GM03348 (cell line): ENCODE measurements around the gene TCN2.
"Not testable (repeated sequence)": the region's sequence is repeated elsewhere in the genome, so short reads cannot be mapped to it uniquely, and the experiment has no call there.

Source experiments
- DNase-seq: peaks from one replicate; pipeline ENCODE4 v3.0.0; 2012; ENCODE audit warnings: low spot score

The TCN2 gene

DNA sequence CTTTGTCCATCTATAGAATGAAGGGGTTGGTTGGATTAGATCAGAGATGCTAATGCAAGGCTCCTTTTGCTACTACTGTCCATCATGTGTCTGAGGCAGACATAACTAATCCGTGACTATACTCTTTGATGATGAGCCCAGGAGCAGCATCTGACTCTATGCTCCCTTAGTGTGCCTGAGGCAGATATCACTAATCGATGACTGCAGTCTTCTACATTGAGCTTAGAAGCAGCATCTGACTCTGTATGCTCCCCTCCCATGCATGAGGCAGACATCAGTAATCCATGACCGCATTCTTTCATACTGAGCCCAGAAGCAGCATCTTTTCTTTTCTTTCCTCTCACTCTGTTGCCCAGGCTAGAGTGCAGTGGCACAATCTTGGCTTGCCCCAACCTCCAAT lies 4.2 kb downstream of the TCN2 start:
- no peak for DNase-seq

- DNase-seq, result no peak
Measured at GRCh38 chr22:30612789-30613188, 5.8 kb downstream of the TCN2 start.

DNA sequence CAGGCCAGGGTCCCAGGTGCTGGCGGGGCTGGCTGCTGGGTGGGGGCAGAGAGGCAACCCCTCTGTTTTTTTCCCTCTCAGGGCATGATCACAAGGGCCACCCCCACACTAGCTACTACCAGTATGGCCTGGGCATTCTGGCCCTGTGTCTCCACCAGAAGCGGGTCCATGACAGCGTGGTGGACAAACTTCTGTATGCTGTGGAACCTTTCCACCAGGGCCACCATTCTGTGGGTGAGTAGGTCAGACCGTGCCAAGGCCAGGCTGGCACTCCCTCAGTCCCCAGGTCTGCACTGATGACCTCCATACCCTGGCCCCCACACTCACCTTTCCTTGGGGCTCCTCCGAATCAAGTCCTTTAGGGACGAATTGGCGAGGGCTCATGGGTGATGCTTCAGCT lies 7.3 kb downstream of the TCN2 start:
- no peak for DNase-seq

GRCh38 chr22:30614879-30615278 lies 7.9 kb downstream of the TCN2 start:
- DNase-seq, result no peak

DNA sequence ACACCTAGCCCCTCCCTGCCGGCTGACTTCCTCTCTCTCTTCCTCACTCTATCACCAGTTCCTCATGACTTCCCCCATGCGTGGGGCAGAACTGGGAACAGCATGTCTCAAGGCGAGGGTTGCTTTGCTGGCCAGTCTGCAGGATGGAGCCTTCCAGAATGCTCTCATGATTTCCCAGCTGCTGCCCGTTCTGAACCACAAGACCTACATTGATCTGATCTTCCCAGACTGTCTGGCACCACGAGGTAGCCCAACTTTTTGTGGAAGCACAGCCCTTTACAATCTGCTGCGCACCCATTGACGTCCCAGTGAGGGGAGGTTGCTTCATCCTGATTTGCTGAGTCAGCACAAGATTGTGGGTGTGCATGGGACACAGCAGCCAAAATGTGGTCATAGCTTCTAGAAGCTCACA lies 8.6 kb downstream of the TCN2 start:
- DNase-seq, result no peak

DNA sequence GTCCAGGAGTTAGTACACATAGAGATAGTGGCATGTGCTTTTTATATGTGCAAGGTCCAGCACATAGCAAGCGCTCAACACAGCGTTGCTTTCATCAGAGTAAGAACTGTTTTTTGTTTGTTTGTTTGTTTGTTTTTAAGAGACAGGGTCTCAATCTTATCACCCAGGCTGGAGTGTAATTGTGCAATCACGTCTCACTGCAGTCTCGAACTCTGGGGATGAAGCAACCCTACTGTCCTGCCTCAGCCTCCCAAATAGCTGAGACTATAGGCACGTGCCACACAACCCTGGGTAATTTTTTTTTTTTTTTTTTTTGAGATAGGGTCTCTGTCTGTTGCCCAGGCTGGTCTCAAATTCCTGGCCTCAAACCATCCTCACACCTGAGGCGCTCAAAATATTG lies 10.8 kb downstream of the TCN2 start:
- DNase-seq, result no peak

DNA sequence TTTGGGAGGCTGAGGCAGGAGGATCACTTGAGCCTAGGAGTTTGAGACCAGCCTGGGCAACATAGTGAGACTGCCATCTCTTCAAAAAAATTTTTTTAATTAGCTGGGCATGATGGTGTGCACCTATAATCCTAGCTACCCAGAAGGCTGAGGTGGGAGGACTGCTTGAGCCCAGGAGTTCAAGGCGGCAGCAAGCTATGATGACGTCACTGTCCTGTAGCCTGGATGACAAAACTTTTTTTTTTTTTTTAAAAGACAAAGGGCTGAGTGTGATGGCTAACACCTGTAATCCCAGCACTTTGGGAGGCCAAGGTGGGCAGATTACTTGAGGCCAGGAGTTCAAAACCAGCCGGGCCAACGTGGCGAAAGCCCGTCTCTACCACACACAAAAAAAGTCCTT lies 12.9 kb downstream of the TCN2 start:
- not testable (repeated sequence) for DNase-seq

DNA sequence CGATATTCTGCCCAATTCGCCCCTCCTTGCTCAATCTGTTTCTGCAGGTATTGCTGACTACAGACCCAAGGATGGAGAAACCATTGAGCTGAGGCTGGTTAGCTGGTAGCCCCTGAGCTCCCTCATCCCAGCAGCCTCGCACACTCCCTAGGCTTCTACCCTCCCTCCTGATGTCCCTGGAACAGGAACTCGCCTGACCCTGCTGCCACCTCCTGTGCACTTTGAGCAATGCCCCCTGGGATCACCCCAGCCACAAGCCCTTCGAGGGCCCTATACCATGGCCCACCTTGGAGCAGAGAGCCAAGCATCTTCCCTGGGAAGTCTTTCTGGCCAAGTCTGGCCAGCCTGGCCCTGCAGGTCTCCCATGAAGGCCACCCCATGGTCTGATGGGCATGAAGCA lies 19.4 kb downstream of the TCN2 start:
- DNase-seq, result no peak

GRCh38 chr22:30627471-30627870 lies 20.5 kb downstream of the TCN2 start:
- no peak for DNase-seq

DNA sequence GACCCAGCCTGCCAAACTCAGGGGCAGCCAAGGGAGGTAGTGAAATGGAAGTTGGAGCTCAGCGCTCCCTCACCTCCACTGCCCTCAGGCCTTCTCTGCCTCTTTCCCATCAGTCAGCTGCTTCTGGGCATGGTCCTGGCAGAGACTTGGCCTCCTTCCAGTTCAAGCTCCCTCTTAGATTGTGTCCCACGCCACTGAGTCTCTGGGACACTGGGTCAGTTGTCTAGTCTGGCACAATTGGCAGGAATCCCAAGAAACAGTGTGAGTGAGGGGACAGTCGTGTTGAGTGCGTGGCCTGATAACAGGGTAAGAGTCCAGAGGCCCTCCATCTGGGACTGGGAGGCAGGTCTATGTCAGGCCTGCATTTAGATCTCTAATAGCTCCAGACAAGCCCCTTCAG lies 21.5 kb downstream of the TCN2 start:
- no peak for DNase-seq

DNA sequence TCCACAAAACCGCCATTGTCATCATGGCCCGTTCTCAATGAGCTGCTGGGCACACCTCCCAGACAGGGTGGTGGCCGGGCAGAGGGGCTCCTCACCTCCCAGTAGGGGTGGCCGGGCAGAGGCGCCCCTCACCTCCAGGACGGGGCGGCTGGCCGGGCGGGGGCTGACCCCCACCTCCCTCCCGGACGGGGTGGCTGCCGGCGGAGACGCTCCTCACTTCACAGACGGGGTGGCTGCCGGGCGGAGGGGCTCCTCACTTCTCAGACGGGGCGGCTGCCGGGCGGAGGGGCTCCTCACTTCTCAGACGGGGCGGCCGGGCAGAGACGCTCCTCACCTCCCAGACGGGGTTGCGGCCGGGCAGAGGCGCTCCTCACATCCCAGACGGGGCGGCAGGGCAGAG lies 24.5 kb downstream of the TCN2 start:
- not testable (repeated sequence) for DNase-seq

DNA sequence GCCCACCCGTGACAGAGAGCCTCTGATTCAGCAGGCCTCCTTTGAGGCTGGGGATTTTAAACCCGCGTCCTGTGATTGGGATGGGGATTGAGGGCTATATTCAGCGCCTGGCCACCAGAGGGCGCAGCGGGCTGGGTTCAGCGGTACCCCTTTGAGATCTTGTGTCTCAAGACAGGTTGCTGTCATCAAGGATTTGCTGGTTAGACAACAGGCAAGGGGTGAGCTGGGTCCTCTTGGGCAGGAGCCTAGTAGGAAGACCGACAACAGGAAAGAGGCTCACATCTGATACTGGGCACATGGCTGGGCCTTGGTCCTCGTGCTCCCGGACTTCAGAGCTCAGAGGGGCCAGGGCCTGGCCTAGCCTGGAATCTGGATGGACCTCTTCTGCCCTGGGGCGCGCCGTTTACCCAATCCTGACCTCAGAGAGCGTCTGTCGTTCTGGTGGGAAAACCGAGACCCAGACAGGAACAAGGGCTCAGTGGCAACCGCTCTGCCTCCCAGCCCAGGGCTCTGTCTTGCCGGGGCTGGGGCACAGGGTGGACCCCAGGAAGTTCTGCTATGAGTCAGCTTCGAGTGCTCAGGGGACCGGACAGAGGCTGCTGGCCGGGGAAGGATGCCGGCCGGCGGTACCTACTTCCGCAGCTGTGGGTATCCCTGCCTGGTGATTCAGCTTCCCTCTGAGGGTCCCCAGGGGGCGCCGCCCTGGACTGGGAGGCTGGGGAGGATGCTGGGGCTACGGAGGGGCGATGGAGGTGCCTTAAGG lies 27.7 kb downstream of the TCN2 start:
- DNase-seq, result peak; percentile 93

DNA sequence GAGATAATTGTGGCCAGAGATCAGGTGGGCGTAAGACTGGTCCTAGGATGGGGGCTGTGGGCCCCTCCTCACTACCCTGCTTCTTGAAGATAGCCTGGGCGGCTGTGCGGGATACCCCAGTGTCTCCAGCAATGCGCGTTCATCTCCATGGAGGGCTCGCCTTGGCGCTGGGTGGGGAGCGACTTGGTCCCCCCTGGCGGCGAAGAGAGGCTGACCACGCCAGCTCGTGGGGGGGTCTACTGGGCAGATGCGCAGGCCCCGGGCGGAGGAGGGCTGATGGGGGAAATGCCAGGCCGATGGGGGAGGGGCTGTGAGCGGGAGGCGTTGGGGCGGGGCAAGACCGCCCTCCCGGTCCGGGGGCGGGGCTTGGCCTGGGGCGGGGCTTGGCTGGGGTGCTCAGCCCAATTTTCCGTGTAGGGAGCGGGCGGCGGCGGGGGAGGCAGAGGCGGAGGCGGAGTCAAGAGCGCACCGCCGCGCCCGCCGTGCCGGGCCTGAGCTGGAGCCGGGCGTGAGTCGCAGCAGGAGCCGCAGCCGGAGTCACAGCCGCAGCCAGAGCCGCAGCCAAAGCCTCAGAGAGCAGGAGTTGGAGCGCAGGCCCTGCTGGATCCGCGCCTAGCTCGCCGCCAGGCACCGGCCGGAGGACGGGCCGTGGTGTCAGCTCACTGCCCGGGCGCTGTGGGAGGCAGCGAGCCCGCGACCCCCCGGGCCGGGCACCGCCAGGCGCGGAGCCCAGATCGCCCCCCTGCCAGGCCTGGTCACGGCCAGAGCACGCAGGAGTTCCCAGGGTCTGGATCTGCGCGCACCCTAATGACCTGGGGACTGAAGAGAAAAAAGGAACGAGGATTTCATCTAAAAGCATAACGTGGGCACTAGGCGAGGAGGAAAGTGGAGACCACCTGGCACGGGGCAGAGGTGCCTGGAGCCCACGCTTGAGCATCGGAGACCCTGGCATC lies 28.6 kb downstream of the TCN2 start, which contains the start of gene SLC35E4:
SLC35E4 (plus strand) TSS at position 509 of the 953 bp plus-strand sequence. CDS start 670 bp downstream, outside the sequence.
- DNase-seq, result peak; percentile 99

DNA sequence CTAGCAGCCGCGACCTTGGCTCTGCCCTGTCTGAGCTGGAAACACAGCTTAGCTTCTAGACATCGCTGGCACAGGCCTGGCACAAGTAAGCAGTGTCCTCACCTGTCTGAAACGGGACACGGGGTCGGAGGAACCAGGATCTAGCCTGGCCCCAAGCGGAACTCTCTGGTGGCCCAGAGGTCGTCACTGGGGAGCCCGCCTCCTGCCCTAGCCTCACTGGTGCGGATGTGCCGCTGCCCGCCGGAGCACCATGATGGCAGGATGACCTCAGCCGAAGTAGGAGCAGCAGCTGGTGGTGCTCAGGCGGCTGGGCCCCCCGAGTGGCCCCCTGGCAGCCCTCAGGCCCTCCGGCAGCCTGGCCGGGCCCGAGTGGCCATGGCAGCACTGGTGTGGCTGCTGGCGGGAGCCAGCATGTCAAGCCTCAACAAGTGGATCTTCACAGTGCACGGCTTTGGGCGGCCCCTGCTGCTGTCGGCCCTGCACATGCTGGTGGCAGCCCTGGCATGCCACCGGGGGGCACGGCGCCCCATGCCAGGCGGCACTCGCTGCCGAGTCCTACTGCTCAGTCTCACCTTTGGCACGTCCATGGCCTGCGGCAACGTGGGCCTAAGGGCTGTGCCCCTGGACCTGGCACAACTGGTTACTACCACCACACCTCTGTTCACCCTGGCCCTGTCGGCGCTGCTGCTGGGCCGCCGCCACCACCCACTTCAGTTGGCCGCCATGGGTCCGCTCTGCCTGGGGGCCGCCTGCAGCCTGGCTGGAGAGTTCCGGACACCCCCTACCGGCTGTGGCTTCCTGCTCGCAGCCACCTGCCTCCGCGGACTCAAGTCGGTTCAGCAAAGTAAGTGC lies 29.5 kb downstream of the TCN2 start:
- peak; percentile 40 for DNase-seq

- DNase-seq, result no peak
Measured at GRCh38 chr22:30637701-30638114, 30.7 kb downstream of the TCN2 start.

GRCh38 chr22:30640361-30640760 lies 33.4 kb downstream of the TCN2 start:
- DNase-seq, result no peak

GRCh38 chr22:30640839-30641430 lies 34.0 kb downstream of the TCN2 start:
- no peak for DNase-seq

GRCh38 chr22:30643055-30643875 lies 36.3 kb downstream of the TCN2 start:
- no peak for DNase-seq

- DNase-seq, result no peak
Measured at GRCh38 chr22:30646518-30647160, 39.7 kb downstream of the TCN2 start.

DNA sequence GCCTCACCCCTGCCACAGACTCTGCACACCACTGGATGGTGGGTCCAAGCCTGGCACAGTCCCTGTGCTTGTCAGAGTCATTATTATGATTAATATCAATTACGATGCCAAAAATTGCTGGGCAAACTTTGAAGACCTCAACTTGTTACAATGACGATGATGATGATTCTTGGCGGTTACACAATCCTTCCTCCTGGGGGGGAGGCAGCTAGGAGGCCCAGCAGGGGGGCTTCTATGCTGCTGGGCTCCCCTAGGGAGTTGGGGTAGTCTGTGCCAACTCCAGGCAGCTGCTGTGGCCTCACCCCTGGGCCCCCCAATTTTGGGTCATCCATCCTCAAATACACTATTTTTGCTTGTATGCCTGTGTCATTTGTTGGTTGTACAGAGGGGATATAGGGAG lies 40.6 kb downstream of the TCN2 start:
- DNase-seq, result no peak
